Fibroblast of lung (primary cell): ENCODE results near the gene MT1X.

Experiments
- EZH2 ChIP-seq: IDR thresholded peaks from 2 replicates; pipeline ENCODE4 v1.5.1; 2012; ENCODE audit warnings: low read length, control low read depth, mild to moderate bottlenecking; ENCODE audit errors: missing control alignments
- TF ChIP-seq, protein P1 (sequence below), 2 donors: IDR thresholded peaks in 1 of 2; conservative IDR thresholded peaks in 1 of 2; 1 replicate in 1 of 2; 2 replicates in 1 of 2; pipeline ENCODE4 v1.5.1; 2011 to 2012; ENCODE audit warnings: low read length in 2 of 2, control low read depth in 1 of 2, inconsistent platforms in 1 of 2, low read depth in 1 of 2, mild to moderate bottlenecking in 1 of 2

DNA sequence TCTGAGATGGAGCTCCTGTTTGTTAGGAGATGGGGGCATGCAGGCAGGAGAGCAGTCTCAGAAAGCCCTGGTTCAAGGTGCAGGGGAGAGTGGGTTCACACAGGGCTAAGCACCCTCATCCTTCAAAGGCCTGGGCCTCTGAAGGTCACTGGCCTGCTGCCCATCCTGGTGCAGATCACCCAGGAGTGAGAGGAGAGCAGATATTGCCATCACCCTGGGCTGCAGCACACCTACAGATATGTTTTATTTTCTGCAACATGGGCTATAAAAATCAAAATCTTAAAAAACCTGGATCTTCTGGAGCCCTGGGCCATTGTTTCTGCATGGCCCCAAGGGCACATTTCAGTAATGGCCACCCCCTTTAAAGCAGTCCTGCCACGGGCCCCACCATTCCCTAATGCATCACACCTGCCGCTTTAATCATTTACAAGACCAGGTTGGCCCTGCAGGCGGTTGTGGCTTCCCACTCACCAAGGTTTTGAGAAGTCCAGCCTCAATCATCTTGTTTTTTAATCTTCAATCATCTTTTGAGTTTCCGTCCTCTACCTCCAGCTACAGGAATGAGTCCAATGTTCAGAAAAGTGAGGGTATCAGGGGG is 27.3 kb downstream of the MT1X start:
- TF ChIP-seq, protein P1, sequence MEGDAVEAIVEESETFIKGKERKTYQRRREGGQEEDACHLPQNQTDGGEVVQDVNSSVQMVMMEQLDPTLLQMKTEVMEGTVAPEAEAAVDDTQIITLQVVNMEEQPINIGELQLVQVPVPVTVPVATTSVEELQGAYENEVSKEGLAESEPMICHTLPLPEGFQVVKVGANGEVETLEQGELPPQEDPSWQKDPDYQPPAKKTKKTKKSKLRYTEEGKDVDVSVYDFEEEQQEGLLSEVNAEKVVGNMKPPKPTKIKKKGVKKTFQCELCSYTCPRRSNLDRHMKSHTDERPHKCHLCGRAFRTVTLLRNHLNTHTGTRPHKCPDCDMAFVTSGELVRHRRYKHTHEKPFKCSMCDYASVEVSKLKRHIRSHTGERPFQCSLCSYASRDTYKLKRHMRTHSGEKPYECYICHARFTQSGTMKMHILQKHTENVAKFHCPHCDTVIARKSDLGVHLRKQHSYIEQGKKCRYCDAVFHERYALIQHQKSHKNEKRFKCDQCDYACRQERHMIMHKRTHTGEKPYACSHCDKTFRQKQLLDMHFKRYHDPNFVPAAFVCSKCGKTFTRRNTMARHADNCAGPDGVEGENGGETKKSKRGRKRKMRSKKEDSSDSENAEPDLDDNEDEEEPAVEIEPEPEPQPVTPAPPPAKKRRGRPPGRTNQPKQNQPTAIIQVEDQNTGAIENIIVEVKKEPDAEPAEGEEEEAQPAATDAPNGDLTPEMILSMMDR (conservative IDR thresholded peaks at IDR 0.05 in 1 of 2, IDR thresholded peaks at IDR 0.05 in 1 of 2; ENCODE audit: low read depth in 1 of 2, low read length in 2 of 2): no peak
- TF ChIP-seq EZH2: no peak
